HG03575 (cell line): ENCODE data around the gene KIAA0232.
"Not testable (repeated sequence)": the region's sequence is repeated elsewhere in the genome, so short reads cannot be mapped to it uniquely, and the experiment has no call there.

Experiments used
- ATAC-seq: cut with Tn5 transposase; IDR thresholded peaks from one replicate; pipeline ENCODE4 v1.9.1; 2021; ENCODE audit not compliant: unreplicated experiment, insufficient number of reproducible peaks, low FRiP score; ENCODE audit errors: extremely low read depth

Gene KIAA0232

GRCh38 chr4:6753103-6753560 is 29.4 kb upstream of the KIAA0232 start:
- ATAC-seq: no peak

DNA sequence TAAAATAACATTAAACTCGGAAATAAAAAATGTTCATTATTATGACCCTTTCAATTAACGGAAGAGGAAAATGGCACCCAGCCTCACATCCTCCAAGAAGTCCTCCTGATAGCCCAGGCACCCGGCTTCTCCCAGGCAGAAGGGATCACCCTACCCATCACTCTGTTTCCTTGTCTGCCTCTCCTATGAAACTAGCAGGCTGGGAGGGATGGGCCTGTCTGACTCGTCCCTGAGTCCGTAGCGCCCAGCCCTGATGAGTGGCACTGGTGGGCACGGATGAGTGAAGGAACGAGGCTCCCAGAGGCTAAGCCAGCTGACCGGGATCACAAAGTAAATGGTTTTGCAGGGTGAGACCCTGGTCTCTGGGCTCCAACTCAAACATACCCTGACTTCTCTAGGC is 28.6 kb upstream of the KIAA0232 start:
- no peak for ATAC-seq

DNA sequence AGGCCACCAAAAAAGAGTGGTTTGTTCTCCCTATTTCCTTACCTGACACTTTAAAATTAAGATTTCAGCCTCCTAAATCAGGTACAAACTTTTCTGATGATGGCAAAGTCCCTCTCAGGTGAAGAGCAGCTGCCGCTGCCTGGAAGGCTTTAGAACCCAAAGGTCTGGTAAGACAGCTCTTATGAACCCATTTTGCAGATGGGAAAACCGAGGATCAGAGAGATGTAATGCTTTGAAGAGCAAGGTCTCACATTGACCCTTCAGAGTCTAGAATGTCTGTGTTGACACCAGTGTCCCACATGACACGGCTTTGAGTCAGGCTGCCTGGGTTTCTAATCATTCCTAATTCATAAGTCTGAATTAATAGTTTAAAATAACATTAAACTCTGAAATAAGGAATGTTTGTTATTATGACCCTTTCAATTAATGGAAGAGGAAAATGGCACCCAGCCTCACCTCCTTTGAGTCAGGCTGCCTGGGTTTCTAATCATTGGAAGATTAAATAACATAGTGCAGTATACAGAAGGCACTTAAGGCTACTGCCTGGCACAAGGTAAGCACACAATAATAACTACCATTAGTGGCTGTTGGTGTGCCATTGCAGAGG is 27.9 kb upstream of the KIAA0232 start:
- ATAC-seq: no peak

DNA sequence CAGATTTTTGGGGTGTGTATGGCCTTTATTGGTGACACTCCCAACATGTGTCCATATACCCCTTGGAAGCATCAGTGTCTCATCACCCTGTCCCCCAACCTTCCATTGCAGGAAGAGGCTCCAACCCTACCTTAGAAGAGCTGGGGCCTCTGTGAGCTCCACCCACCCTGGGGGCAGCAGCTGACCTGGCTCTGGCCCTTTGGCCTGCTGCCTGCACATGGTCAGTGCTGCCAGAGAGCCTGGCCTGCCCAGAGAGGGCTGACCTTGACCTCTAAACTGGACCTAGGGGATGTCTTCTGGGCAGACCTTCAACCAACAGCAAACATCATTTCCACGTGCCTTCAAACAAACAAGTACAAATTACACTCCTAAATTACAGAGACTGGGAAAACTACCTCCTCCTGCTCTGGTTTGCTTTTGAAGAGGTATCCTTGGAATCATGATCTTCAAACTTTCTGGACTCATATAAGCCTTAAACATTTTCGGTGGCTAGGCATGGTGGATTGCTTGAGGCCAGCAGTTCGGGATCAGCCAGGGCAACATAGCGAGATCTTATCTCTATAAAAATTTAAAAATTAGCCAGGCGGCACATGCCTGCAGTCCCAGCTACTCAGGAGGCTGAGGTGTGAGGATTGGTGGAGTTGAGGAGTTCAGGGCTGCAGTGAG is 27.3 kb upstream of the KIAA0232 start:
- no peak for ATAC-seq

DNA sequence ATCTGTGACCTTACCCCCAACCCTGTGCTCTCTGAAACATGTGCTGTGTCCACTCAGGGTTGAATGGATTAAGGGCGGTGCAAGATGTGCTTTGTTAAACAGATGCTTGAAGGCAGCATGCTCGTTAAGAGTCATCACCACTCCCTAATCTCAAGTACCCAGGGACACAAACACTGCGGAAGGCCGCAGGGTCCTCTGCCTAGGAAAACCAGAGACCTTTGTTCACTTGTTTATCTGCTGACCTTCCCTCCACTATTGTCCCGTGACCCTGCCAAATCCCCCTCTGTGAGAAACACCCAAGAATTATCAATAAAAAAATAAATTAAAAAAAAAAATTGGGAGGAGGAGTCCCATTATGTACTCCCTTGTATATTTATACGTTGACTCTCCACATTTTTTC is 26.2 kb upstream of the KIAA0232 start:
- ATAC-seq: not testable (repeated sequence)

GRCh38 chr4:6758728-6759127 is 23.8 kb upstream of the KIAA0232 start:
- ATAC-seq: no peak

DNA sequence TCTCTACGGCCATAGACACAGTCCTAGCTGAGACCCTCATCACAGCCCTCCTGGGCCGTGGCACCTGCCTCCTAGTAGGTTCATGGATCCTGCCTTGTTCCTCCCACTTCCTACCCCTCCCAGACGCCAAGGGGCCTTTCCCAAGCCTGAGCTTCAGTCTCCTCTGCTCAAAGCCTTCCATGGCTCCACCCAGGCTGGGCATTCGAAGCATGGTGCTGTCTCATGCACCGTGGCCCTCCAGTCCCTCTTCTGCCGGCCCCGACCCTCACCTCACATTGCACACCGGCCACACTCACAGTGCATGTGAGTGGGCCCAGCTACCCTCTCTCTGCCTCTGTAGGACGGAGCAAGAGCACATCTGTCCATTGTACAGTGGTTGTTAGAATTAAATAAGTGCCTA is 21.7 kb upstream of the KIAA0232 start:
- ATAC-seq: no peak

DNA sequence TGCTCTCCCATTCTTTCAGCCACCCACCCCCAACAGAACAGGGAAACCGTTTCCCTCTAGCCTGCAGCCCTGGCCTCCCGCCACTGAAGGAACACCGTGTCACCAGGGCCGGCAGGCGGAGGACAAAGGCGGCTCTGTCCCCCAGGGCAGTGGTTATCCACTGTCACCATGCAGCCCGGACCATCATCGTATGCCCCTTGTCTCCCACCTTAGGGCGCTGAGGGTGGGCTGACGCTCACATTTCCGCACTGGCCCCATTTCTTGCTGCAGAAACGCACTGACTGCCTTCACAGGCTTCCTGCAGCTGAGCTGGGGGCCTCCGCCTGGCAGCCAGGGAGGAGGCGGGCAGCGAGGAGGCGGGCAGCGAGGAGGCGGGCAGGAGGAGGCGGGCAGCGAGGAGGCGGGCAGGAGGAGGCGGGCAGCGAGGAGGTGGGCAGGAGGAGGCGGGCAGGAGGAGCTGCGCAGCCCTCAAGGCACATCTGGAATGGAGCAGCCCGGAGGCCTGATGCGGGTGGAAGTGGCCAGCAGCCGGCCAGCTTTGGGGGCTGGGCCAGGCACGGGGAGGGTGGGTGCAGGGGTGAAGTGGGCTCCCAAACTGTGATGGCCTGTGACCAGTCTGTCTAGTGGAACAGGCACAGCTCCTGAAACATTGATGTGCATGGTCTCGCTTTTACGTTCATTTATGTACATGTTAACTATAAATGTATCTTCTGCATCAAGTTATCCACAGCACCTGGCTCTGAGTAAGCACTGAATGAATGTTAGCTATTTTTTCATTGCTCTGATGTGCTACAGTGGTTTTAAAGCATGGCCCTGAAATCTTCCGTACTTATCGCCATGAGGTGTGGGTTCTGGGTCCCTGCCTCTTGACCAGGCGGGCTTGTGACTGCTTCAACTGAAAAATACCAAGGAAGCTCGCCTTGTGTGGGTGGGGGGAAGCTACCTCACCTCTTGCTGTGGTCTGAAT is 20.6 kb upstream of the KIAA0232 start:
- ATAC-seq: no peak

- no peak for ATAC-seq
Measured at GRCh38 chr4:6763330-6763851, 19.1 kb upstream of the KIAA0232 start.

DNA sequence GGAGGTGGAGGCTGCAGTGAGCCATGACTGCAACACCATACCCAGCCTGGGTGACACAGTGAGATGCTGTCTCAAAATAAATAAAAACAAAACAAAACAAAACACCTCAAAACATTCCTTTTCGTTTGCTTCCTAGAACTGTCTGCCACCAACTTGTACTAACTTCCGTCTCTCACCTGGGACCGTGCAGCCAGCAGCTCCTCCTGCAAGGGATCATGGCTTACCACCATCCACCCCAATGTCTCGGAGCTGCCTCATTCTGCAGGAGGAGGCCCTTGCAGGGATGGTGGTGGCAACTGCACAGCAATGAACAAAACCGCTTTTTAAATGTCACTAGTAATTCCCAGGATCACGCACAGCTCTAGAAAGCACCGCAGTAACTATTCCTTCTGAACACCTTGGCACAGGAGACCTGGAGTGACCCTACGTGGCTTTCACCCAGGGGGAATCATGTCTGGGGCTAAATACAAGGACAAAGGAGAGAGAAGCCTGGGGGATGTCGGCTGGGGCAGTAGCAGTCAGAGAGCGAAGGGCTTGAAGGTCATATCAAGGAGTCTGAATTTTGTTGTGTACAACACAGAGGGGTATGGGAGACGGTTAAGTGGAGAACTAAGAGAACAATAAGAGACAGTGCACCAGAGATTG is 17.4 kb upstream of the KIAA0232 start:
- no peak for ATAC-seq

DNA sequence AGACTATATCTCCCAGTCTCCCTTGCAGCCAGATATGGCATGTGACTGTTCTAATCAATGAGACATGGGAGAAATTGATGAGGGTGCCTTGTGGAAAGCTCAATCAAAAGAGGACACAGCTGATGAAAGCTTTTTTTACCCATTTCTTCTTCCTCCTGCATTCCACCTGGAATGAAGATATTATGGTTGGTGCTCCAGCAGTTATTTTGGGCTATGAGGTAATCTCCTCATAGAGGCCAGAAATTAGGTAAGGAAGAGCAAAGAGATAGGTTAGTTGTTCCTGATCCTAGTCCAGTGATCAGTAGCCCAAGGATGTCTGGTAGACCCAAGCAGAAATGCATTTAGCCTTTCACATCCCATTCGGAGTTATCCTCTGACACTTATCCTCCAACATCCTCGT is 16.8 kb upstream of the KIAA0232 start:
- ATAC-seq: no peak

GRCh38 chr4:6767386-6767747 is 15.2 kb upstream of the KIAA0232 start:
- no peak for ATAC-seq

GRCh38 chr4:6767748-6768538 is 14.6 kb upstream of the KIAA0232 start:
- no peak for ATAC-seq

GRCh38 chr4:6768539-6768905 is 14.0 kb upstream of the KIAA0232 start:
- no peak for ATAC-seq

DNA sequence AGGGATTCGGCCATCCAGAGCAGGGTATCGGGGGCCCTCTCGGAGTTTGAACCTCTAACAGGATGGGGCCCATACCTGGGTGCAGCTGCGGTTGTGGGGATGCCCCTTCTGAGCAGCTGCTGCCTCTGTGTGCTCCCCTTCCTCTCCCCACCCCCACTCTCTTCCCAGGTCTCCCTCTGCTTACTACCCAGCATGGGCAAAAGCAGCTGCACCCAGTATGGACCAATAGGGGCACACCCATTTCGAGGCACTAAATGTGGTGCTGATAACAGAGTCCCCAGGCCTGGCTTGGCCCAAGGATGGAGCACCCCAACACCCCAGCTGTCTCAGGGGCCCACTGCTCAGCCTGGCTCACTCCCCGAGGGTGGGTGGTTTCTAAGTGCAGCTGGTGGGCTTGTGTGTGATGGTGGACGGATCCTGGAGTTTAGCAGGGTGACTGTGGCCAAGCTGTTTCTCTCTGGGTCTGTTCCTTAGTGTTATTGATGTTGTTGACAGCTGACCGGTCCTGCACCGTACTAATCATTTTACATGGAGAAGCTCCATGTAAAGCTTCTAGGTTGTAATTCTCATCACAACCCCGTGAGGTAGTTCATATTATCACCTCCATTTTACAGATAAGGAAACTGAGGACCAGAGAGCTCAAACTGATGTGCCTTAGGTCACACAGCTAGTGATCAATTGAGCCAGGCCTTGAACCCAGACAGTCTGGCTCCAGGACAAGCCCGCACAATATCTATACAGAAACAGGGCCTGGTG is 13.1 kb upstream of the KIAA0232 start:
- no peak for ATAC-seq

GRCh38 chr4:6769989-6770420 is 12.5 kb upstream of the KIAA0232 start:
- ATAC-seq: no peak

GRCh38 chr4:6770581-6771228 is 11.8 kb upstream of the KIAA0232 start:
- ATAC-seq: no peak
